HepG2 (cell line): ENCODE measurements around the gene NOC2L. TPM values are rescaled to one million over a fixed set of nuclear protein-coding genes. Genes with fewer than 3 reads are reported as not detected.

Experiments
- ATAC-seq: fragments of 200-7000 bp; cut with Tn5 transposase; 3 replicates; pipeline ENCODE4 v1.9.1; 2020; ENCODE audit warnings: mild to moderate bottlenecking, moderate library complexity
- BruUV-seq: library from RNA; stranded (reverse); fragments of 400-500 nt; replicated peaks from 2 replicates; lab custom pipeline; 2021; lab: Mats Ljungman, UMichigan
- CTCF ChIA-PET: fragments of 300-600 bp; formaldehyde crosslinking; extraction: SDS; loops from one replicate; lab custom pipeline; 2021; ENCODE audit warnings: low total read pairs, inconsistent platforms, low intra/inter-chr PET ratio; lab: Yijun Ruan, JAX
- POLR2A ChIA-PET: fragments of 350-600 bp; sonication (Branson Sonifier 250); formaldehyde crosslinking; loops from one replicate; lab custom pipeline; 2020; ENCODE audit warnings: antibody characterized with exemption, inconsistent platforms; lab: Yijun Ruan, JAX
- DNase-seq: peaks from one replicate; pipeline ENCODE4 v3.0.0-alpha.2; 2015; ENCODE audit warnings: low spot score
- FAIRE-seq: peaks from 3 replicates; lab custom pipeline; 2011; peaks lifted over from hg19 to GRCh38; lab: Jason Lieb, UNC
- H2AFZ ChIP-seq: one replicate; pipeline ENCODE4 v1.6.1; 2011; ENCODE audit warnings: low read length, inconsistent platforms
- H3K27ac ChIP-seq: fragments of 300-600 bp; 3 replicates; pipeline ENCODE4 v1.8.0; 2011; ENCODE audit warnings: mixed run types, mild to moderate bottlenecking, mixed read lengths, low read length, inconsistent platforms; ENCODE audit not compliant: insufficient read depth; ENCODE audit errors: extremely low read length
- H3K27me3 ChIP-seq, 2 experiments: fragments of 200-600 bp in 1 of 2; 2 replicates in 1 of 2; 3 replicates in 1 of 2; pipeline versions ENCODE4 v1.6.0 to v1.8.0; 2011; ENCODE audit warnings: low read length in 2 of 2, mild to moderate bottlenecking in 2 of 2, moderate library complexity in 2 of 2, inconsistent platforms in 1 of 2; ENCODE audit not compliant: insufficient read depth in 2 of 2, control insufficient read depth in 1 of 2
- H3K36me3 ChIP-seq, 2 experiments: fragments of 200-600 bp in 1 of 2; replicated peaks in 1 of 2; 2 replicates in 1 of 2; 3 replicates in 1 of 2; pipeline versions ENCODE4 v1.5.1 to v1.8.0; 2011; ENCODE audit warnings: low read length in 2 of 2, inconsistent platforms in 1 of 2; ENCODE audit not compliant: insufficient read depth in 2 of 2, control insufficient read depth in 1 of 2
- H3K4me1 ChIP-seq: 2 replicates; pipeline ENCODE4 v1.5.1; 2012; ENCODE audit warnings: low read length, inconsistent platforms; ENCODE audit not compliant: insufficient read depth
- H3K4me2 ChIP-seq: 2 replicates; pipeline ENCODE4 v1.6.0; 2011; ENCODE audit warnings: low read depth, low read length, inconsistent platforms
- H3K4me3 ChIP-seq, 3 experiments: fragments of 200-600 bp in 1 of 3; sonication (generic), shearing (Covaris generic) in 1 of 3; replicated peaks in 1 of 3; 2 replicates each; pipeline ENCODE4 v1.5.1; 2011 to 2016; ENCODE audit warnings: low read length in 3 of 3, inconsistent platforms in 2 of 3, low read depth in 2 of 3, mild to moderate bottlenecking in 2 of 3, control low read depth in 1 of 3, mixed read lengths in 1 of 3; ENCODE audit not compliant: insufficient read depth in 1 of 3
- H3K79me2 ChIP-seq: one replicate; pipeline ENCODE4 v1.6.1; 2011; ENCODE audit warnings: low read length, inconsistent platforms; ENCODE audit not compliant: insufficient read depth
- H3K9ac ChIP-seq: 2 replicates; pipeline ENCODE4 v1.6.0; 2011; ENCODE audit warnings: mild to moderate bottlenecking, low read depth, low read length, inconsistent platforms; ENCODE audit not compliant: insufficient read depth
- H3K9me3 ChIP-seq: 2 replicates; pipeline ENCODE4 v1.5.1; 2012; ENCODE audit warnings: mild to moderate bottlenecking, low read length
- H4K20me1 ChIP-seq: 2 replicates; pipeline ENCODE4 v1.6.0; 2011; ENCODE audit warnings: inconsistent platforms, mild to moderate bottlenecking, low read length, moderate library complexity; ENCODE audit not compliant: insufficient read depth
- BRD4 ChIP-seq: sonication (generic); formaldehyde crosslinking; IDR thresholded peaks from 2 replicates; pipeline ENCODE4 v1.4.0; 2020; ENCODE audit warnings: missing genetic modification reagents
- DZIP1 ChIP-seq: sonication (generic); formaldehyde crosslinking; IDR thresholded peaks from 2 replicates; pipeline ENCODE4 v1.5.0; 2020; ENCODE audit warnings: mild to moderate bottlenecking, missing genetic modification reagents
- HHEX ChIP-seq: IDR thresholded peaks from 2 replicates; pipeline ENCODE4 v1.6.1; 2016; ENCODE audit warnings: control low read depth
- HMGXB4 ChIP-seq, 2 experiments: sonication (generic) in 1 of 2; formaldehyde crosslinking in 1 of 2; IDR thresholded peaks; 2 replicates each; pipeline versions ENCODE4 v1.4.0 to v1.6.1; 2018 to 2020; ENCODE audit warnings: missing genetic modification reagents in 2 of 2, borderline replicate concordance in 1 of 2, low read depth in 1 of 2, mild to moderate bottlenecking in 1 of 2, missing biosample characterization in 1 of 2
- MYPOP ChIP-seq: sonication (generic); formaldehyde crosslinking; IDR thresholded peaks from 2 replicates; pipeline ENCODE4 v1.8.1; 2023; ENCODE audit warnings: mild to moderate bottlenecking, moderate library complexity, missing genetic modification reagents
- PATZ1 ChIP-seq: sonication (generic); formaldehyde crosslinking; IDR thresholded peaks from 2 replicates; pipeline ENCODE4 v1.4.0; 2020; ENCODE audit warnings: missing genetic modification reagents
- STAG1 ChIP-seq: sonication (generic); formaldehyde crosslinking; IDR thresholded peaks from 2 replicates; pipeline ENCODE4 v1.4.0; 2020; ENCODE audit warnings: missing genetic modification reagents
- THAP11 ChIP-seq: IDR thresholded peaks from 2 replicates; pipeline ENCODE4 v1.6.1; 2016; ENCODE audit warnings: missing biosample characterization, missing genetic modification reagents
- ZNF205 ChIP-seq: IDR thresholded peaks from 2 replicates; pipeline ENCODE4 v1.6.1; 2018; ENCODE audit warnings: missing biosample characterization, missing genetic modification reagents
- ZNF225 ChIP-seq: sonication (generic); formaldehyde crosslinking; IDR thresholded peaks from 2 replicates; pipeline ENCODE4 v1.4.0; 2020; ENCODE audit warnings: mild to moderate bottlenecking, missing genetic modification reagents
- ZNF331 ChIP-seq: sonication (generic); formaldehyde crosslinking; IDR thresholded peaks from 2 replicates; pipeline ENCODE4 v1.4.0; 2020; ENCODE audit warnings: missing genetic modification reagents
- ZNF512B ChIP-seq: sonication (generic); formaldehyde crosslinking; IDR thresholded peaks from 2 replicates; pipeline ENCODE4 v1.5.1; 2020; ENCODE audit warnings: missing genetic modification reagents, mild to moderate bottlenecking, borderline replicate concordance
- WGBS: methylation state at CpG from one replicate; pipeline ENCODE4 v1.1.6; 2017; ENCODE audit warnings: low lambda C conversion rate; 5-methylcytosine and 5-hydroxymethylcytosine counted together
- in situ Hi-C: cut with HindIII; loops from 2 replicates; pipeline ENCODE4 v1.10.0; 2017; ENCODE audit warnings: low pct_unique_long_range_greater_than_20kb; ENCODE audit not compliant: extremely low pct_ligation_motif_present
- intact Hi-C: fragments of 100-400 bp; cut with micrococcal nuclease; formaldehyde crosslinking; loops from one replicate; pipeline ENCODE4 v1.10.0; 2022; ENCODE audit not compliant: unreplicated experiment
- polyA plus RNA-seq, 8 experiments: library from polyadenylated mRNA; depleted of rRNA in 3 of 8; stranded (reverse) in 7 of 8; unstranded in 1 of 8; fragments of >200 nt; fragmentation: Illumina TruSeq in 4 of 8; extraction: Trizol in 4 of 8; gene quantifications; 2 replicates each; pipeline versions ENCODE4 v1.2.1 to v1.2.3, GENCODE V29; 2011 to 2016; ENCODE audit warnings: low read depth in 4 of 8, missing spikeins in 1 of 8, mixed read lengths in 1 of 8; ENCODE audit not compliant: insufficient read depth in 1 of 8
- total RNA-seq, 5 experiments: library from RNA; depleted of rRNA; stranded (reverse); fragments of >200 nt; fragmentation: Illumina TruSeq; extraction: Trizol; gene quantifications; 2 replicates each; pipeline ENCODE4 v1.2.3, GENCODE V29; 2016; ENCODE audit warnings: low read depth in 1 of 5

Gene NOC2L
- total and polyA plus RNA-seq, 2 of the 13 experiments (the other 11 are each of a cell fraction or from before 2014, with no cell fraction given): 32.0 to 103 TPM

GRCh38 chr1:983798-984475 is 24.9 kb upstream of the NOC2L start:
- POLR2A ChIA-PET: interaction anchor here (0.8 to 1.3 kb wide), 3 partner anchors 17 to 141 kb away, joined by 3 read pairs; partner anchors contain the start of gene PLEKHN1
- intact Hi-C loops: no loop called here
- no peak for DNase-seq
- TF ChIP-seq BRD4 (CRISPR knock-in tag) (no peak), MYPOP (CRISPR knock-in tag) (no peak), PATZ1 (CRISPR knock-in tag) (peak; percentile 94), ZNF205 (CRISPR knock-in tag) (no peak), ZNF225 (no peak), THAP11 (CRISPR knock-in tag) (no peak), STAG1 (CRISPR knock-in tag) (peak; percentile 84), HHEX (no peak), HMGXB4 (CRISPR knock-in tag; IDR thresholded peaks at IDR 0.05; ENCODE audit: borderline replicate concordance in 1 of 2, low read depth in 1 of 2) (peak in 1 of 2 experiments; percentile 23; a peak in 1 of 4 replicates), ZNF331 (no peak), ZNF512B (CRISPR knock-in tag) (peak; percentile 87; the same call in 1 of the 2 replicates), DZIP1 (CRISPR knock-in tag) (0 out of 2 replicates have a peak, but pooled peaks have one; percentile 40)

More at GRCh38 chr1:983798-984475, 24.9 kb upstream of the NOC2L start:
- Histone ChIP-seq H3K4me2 (peak overlapping the region; percentile 45; the same call in 1 of the 2 replicates), H3K4me1 (peaks cover 45% of the 10 kb centered on the region), H3K79me2 (no peaks in the 10 kb centered on the region), H4K20me1 (no peaks in the 10 kb centered on the region), H3K36me3 (no peaks in the 10 kb centered on the region), H2AFZ (no peak overlapping the region), H3K4me3 (peak overlapping the region in 1 of 3 experiments; percentile 37; a peak in 1 of 6 replicates), H3K27ac (no peak overlapping the region), H3K9ac (no peak overlapping the region), H3K9me3 (no peaks in the 10 kb centered on the region), H3K27me3 (peaks cover 22 to 61% of the 10 kb centered on the region in 2 experiments)
- FAIRE-seq (no peak), ATAC-seq (peak; percentile 28; the same call in 2 of the 3 replicates)
- no TSS peak for BruUV-seq
- in situ Hi-C loops: no loop called here
- CTCF ChIA-PET: interaction anchor here (1.6 to 2.4 kb wide), 2 partner anchors 17 to 80 kb away, joined by 5 to 8 read pairs; no protein-coding TSS in a partner anchor
- 7% methylated on average over 10 of the region's 29 CpGs for WGBS
